Naive thymus-derived CD8-positive, alpha-beta T cell (primary cell): ENCODE data around the gene PTK7. TPM values are rescaled to one million over a fixed set of nuclear protein-coding genes. Genes with fewer than 3 reads are reported as not detected.

ENCODE experiments used
- ATAC-seq, 2 donors: fragments of 150-1000 bp; cut with Tn5 transposase in 1 of 2; sonication (Bioruptor Pico), chemical (Tn5 transposase) in 1 of 2; 1 replicate in 1 of 2; 2 replicates in 1 of 2; pipeline ENCODE4 v1.10.0; 2021; ENCODE audit warnings: mild to moderate bottlenecking in 2 of 2, moderate library complexity in 2 of 2
- POLR2A ChIA-PET: fragments of 350-600 bp; sonication (Branson Sonifier 250); formaldehyde crosslinking; loops from one replicate; lab custom pipeline; 2021; ENCODE audit warnings: antibody characterized with exemption; lab: Charles Lee
- DNase-seq, 10 donors: peaks; one replicate each; pipeline versions ENCODE4 v3.0.0 to v3.0.0-alpha.2; 2020 to 2022
- H3K27ac Mint-ChIP-seq, 10 donors: one replicate each; pipeline ENCODE4 v1.8.0; 2020 to 2022; ENCODE audit warnings: mild to moderate bottlenecking in 10 of 10, mixed read lengths in 10 of 10, moderate library complexity in 4 of 10, inconsistent platforms in 1 of 10
- H3K27me3 Mint-ChIP-seq, 5 donors: one replicate each; pipeline ENCODE4 v1.8.0; 2021 to 2022; ENCODE audit warnings: mixed read lengths in 5 of 5
- H3K36me3 Mint-ChIP-seq, 3 donors: one replicate each; pipeline ENCODE4 v1.8.0; 2020 to 2022; ENCODE audit warnings: mixed read lengths in 3 of 3, mild to moderate bottlenecking in 2 of 3, inconsistent platforms in 1 of 3
- H3K4me1 Mint-ChIP-seq, 4 donors: one replicate each; pipeline ENCODE4 v1.8.0; 2021 to 2022; ENCODE audit warnings: mixed read lengths in 4 of 4
- H3K4me3 Mint-ChIP-seq, 10 donors: one replicate each; pipeline ENCODE4 v1.8.0; 2020 to 2022; ENCODE audit warnings: mild to moderate bottlenecking in 10 of 10, mixed read lengths in 10 of 10, moderate library complexity in 6 of 10, inconsistent platforms in 1 of 10
- H3K9me3 Mint-ChIP-seq, 9 donors: one replicate each; pipeline ENCODE4 v1.8.0; 2020 to 2022; ENCODE audit warnings: mixed read lengths in 9 of 9, mild to moderate bottlenecking in 3 of 9, inconsistent platforms in 1 of 9, moderate library complexity in 1 of 9
- polyA plus RNA-seq, 3 donors: library from polyadenylated mRNA; unstranded; fragments of 300-500 nt; fragmentation: Illumina TruSeq; gene quantifications; one replicate each; pipeline ENCODE4 v1.2.3, GENCODE V29; 2021
- total RNA-seq, 8 experiments: library from RNA in 2 of 8; stranded (reverse) in 2 of 8; gene quantifications; one replicate each; pipeline ENCODE4 v1.2.3 and lab custom pipeline; 2021 to 2026

Gene PTK7
- total and polyA plus RNA-seq, 5 experiments from 2014 or later, result 6.5 to 22.2 (median 14.8) TPM; not detected in 1

DNA sequence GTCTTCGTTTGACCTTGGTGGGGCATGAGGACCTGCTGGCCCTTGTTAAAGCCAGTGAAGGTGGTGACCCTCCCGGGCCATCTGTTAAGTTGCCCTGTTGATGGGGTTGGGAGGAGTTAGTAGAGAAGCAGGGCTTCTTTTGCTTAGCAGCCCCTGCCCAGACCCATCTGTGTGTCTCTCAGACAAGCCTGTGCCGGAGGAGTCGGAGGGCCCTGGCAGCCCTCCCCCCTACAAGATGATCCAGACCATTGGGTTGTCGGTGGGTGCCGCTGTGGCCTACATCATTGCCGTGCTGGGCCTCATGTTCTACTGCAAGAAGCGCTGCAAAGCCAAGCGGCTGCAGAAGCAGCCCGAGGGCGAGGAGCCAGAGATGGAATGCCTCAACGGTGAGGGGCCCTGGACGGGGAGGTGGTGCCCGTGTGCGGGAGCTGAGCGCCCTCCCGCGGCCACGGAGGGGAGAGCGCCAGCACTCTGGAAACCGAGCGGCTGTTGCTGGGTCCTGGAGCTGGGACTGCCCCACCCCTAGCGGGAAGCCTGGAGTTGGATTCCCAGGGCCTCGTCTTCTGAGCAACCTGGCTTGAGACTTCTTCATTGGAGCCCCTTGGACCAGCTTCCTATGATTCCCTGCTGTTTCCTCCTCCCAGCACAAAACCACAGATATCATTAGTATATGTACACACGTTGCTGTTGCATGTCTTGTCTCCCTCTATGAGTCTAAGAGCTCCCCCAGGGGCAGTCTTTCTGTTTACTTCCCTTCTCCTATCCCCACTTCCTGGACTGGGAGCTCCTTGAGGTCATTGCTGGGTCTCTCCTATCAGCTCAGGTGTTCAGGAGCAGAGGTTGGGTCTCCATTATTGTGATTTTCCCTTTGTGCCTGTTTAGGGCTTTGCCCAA lies 67.4 kb downstream of the PTK7 start:
- H3K27me3 Mint-ChIP-seq, result no peaks in the 10 kb centered on the region
- peak; percentile 73 to 80 for ATAC-seq
- POLR2A ChIA-PET, result interaction anchor here (0.6 to 3.7 kb wide), 18 partner anchors 20 to 579 kb away, joined by 3 to 34 read pairs (median 4); partner anchors contain the start of genes CNPY3, CUL7, CUL9 and KLC4
- peak; percentile 72 to 89 (median 82) for DNase-seq
- peaks cover 0 to 9% (median 5%) of the 10 kb centered on the region in 3 donors for H3K36me3 Mint-ChIP-seq
- H3K4me3 Mint-ChIP-seq, result peak overlapping the region; percentile 14 to 94 (median 89)
- peak overlapping the region; percentile 52 to 100 (median 99) for H3K27ac Mint-ChIP-seq
- no peaks in the 10 kb centered on the region for H3K9me3 Mint-ChIP-seq
- H3K4me1 Mint-ChIP-seq, result peaks cover 16 to 40% (median 31%) of the 10 kb centered on the region in 4 donors

DNA sequence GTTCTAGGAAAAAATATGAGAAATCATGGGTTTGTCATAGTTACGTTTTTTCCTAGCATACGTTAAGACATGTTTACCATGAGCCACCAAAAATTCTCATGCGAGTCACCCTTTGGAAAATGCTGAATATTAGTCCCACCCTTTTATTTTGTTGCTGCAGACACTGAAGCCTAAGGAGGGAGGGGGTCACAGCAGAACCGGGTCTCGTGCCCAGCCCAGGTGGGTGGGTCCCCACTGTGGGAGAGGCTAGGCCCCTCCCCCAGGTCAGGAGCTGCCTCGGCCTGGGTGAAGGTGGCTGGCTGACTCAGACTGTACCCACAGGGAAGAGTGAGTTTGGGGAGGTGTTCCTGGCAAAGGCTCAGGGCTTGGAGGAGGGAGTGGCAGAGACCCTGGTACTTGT lies 68.8 kb downstream of the PTK7 start:
- DNase-seq (no peak), ATAC-seq (no peak)
- POLR2A ChIA-PET, result interaction anchor here (3.7 kb wide), 1 partner anchor 215 kb away, joined by 34 read pairs; the partner anchor contains the start of gene CNPY3
- Mint-ChIP-seq H3K4me1 (peaks cover 16 to 40% (median 31%) of the 10 kb centered on the region in 4 donors), H3K36me3 (peaks cover 0 to 9% (median 5%) of the 10 kb centered on the region in 3 donors), H3K27ac (peak overlapping the region in 2 of 10 donors; percentile 9 to 98), H3K27me3 (no peaks in the 10 kb centered on the region), H3K9me3 (no peaks in the 10 kb centered on the region), H3K4me3 (no peak overlapping the region)

DNA sequence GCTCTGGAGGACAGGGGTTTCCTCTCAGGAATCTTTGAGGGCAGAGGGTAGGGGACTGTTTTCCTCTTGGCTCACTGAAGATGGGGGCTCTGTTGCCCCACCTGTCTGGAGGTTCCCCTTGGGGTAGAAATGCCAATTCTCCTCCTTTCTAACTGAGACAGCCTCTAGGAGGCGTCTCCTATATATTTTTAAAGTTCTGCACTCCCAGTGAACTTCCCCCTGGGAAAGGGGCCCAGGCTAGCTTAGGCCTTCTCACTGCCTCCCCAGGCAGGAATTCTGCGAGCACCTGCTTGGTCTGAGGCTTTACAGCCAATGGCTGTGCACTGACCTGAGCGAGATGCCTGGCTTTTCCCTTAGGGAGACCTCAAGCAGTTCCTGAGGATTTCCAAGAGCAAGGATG lies 70.1 kb downstream of the PTK7 start:
- Mint-ChIP-seq H3K36me3 (peaks cover 0 to 16% (median 7%) of the 10 kb centered on the region in 3 donors), H3K4me1 (peaks cover 13 to 35% (median 28%) of the 10 kb centered on the region in 4 donors), H3K27me3 (no peaks in the 10 kb centered on the region), H3K27ac (peak overlapping the region in 2 of 10 donors; percentile 52 to 63), H3K4me3 (no peak overlapping the region), H3K9me3 (no peaks in the 10 kb centered on the region)
- DNase-seq (no peak), ATAC-seq (no peak)
- POLR2A ChIA-PET, result interaction anchor here (1.4 kb wide), 1 partner anchor 245 kb away, joined by 3 read pairs; no protein-coding TSS in a partner anchor

DNA sequence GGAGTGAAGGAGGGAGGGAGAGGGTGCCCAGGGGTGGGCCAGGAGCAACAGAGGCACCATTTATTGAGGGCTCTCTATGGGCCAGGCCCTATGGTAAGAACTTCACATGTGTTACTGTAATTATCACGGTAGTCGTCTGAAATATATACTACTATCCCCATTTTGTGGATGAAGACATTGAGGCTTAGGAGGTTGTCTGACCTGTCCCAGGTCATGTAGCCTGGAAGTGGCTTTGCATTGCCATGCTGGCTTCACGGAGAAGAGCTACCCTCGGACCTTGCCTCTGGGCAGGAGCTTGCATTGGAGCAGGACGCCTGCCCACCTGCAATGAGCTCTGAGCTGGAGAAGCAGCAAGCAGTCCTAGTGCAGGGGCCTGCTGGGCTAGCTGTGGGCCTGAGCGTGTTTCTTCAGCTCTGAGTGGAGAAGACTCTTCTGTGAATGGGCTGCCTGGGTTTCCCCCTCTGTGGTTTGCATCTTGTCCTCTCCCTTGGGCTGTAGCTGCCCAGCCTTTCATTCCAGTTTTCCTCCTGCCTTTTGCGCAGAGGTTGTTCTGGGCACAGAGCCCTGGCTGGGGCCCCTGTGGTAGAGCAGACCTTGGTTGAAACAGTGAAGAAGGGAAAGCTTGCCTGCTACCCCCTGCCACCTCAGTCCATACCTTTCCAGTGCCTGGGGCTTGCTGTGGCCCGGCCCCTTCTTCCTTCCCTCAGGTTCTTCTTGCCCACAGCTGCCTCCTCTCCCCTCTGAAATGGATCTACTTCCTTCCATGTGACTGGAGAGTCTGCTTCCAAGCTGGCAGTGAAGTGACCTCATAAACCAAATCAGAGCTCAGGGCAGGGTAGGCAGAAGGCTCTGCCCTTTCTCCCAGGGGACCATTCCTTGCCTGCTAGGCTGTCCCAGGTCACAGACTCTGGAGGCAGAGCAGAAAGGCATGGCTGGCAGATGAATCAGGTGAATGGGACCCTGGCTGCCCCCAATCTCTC lies 70.9 kb downstream of the PTK7 start:
- POLR2A ChIA-PET, result interaction anchor here (1.4 kb wide), 1 partner anchor 246 kb away, joined by 3 read pairs; no protein-coding TSS in a partner anchor
- DNase-seq, result no peak
- no peak for ATAC-seq
- Mint-ChIP-seq H3K27me3 (no peaks in the 10 kb centered on the region), H3K4me3 (no peak overlapping the region), H3K4me1 (peaks cover 12 to 28% (median 22%) of the 10 kb centered on the region in 4 donors), H3K27ac (peak overlapping the region in 2 of 10 donors; percentile 15 to 17), H3K36me3 (peaks cover 0 to 16% (median 7%) of the 10 kb centered on the region in 3 donors), H3K9me3 (no peaks in the 10 kb centered on the region)

DNA sequence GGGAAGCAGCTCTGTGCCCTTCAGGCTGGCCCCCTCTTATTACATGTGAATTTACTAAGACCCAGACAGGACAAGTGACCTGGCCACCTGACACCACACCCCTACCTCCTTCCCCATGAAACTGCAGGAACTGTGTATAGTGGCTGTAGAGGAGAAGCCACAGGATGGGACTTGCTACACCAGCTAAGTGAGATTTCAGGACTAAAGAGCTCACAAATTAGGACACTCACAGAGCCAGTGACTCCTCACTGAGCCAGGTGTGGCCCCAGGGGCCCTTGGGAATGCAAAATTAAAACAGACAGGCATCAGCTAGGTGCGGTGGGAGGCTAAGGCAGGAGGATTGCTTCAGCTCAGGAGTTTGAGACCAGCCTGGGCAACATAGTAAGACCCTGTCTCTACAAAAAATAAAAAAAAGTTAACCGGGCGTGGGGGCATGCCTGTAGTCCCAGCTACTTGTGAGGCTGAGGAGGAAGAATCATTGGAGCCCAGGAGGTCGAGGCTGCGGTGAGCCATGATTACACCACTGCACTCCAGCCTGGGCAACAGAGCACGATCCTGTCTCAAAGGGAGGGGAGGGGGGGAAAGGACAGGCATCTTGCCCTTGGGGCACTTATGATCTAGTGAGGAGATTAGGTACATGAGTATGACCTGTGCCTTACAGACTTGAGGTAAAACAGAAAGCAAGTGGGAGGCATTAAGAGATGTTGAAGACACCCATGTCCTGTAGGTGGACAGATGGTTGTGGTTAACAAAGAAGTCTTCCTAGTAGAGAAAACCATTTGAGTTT lies 71.8 kb downstream of the PTK7 start:
- Mint-ChIP-seq H3K27ac (peak overlapping the region in 2 of 10 donors; percentile 29 to 35), H3K4me1 (peaks cover 9 to 19% (median 14%) of the 10 kb centered on the region in 4 donors), H3K36me3 (peaks cover 0 to 18% (median 7%) of the 10 kb centered on the region in 3 donors), H3K27me3 (no peaks in the 10 kb centered on the region), H3K4me3 (no peak overlapping the region), H3K9me3 (no peaks in the 10 kb centered on the region)
- DNase-seq (no peak), ATAC-seq (no peak)
- POLR2A ChIA-PET, result no interaction called here

DNA sequence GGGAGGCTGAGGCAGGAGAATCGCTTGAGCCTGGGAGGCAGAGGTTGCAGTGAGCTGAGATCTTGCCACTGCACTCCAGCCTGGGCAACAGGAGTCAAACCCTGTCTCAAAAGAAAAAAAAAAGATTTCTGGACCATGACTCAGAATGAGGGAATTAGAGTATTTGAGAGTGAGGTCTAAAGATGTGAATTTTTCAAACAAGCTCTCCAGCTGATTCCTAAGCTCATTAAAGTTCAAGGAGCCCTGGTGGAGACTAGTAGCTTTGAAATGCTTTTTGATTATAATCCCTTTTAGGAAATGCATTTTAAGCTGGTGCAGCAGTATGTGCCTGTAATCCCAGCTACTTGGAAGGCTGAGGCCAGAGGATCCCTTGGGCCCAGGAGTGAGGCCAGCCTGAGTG lies 73.2 kb downstream of the PTK7 start:
- ATAC-seq (no peak), DNase-seq (no peak)
- Mint-ChIP-seq H3K4me1 (peaks cover 0 to 6% (median 2%) of the 10 kb centered on the region in 4 donors), H3K36me3 (peaks cover 0 to 18% (median 7%) of the 10 kb centered on the region in 3 donors), H3K27ac (peak overlapping the region in 3 of 10 donors; percentile 4 to 66 (median 17)), H3K9me3 (no peaks in the 10 kb centered on the region), H3K4me3 (no peak overlapping the region), H3K27me3 (no peaks in the 10 kb centered on the region)
- POLR2A ChIA-PET, result no interaction called here

DNA sequence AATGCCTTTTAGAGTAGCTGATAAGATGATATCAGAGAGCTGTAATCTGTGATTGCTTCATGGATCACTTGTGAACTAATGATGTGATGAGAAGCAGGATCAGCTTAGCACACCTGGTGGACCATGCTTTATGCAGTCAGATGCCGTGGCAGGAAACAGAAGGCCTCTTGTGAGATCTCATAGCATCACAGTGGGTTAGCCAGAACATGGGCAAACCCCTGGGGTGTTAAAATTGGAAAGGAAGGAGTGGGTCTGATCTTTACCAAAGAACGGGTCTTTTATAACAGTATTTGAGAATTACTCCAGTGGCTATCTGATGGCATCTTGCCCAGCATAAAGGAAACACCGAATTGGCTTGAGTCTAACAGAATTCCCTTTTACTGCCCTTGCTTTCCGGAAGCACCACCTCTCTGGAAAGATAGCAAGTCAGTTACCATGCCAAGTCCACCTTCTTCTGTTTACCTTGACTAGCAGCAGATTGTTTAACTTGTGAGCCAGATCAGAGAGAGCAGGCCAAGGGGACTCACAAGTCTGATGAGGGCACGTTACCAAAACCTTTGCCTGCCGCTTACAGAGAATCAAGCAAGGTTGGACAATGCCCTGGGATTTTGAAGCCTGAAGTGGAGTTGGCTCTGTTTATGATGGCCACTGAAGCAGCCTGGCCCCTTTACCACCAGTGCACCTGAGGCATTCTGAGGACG lies 74.1 kb downstream of the PTK7 start:
- Mint-ChIP-seq H3K27me3 (no peaks in the 10 kb centered on the region), H3K4me3 (no peak overlapping the region), H3K36me3 (peaks cover 0 to 18% (median 7%) of the 10 kb centered on the region in 3 donors), H3K4me1 (peaks cover 0 to 6% (median 1%) of the 10 kb centered on the region in 4 donors), H3K27ac (peak overlapping the region in 2 of 10 donors; percentile 8 to 27), H3K9me3 (no peaks in the 10 kb centered on the region)
- POLR2A ChIA-PET, result interaction anchor here (0.7 kb wide), 1 partner anchor 19 kb away, joined by 3 read pairs; no protein-coding TSS in a partner anchor
- ATAC-seq (no peak), DNase-seq (no peak)

DNA sequence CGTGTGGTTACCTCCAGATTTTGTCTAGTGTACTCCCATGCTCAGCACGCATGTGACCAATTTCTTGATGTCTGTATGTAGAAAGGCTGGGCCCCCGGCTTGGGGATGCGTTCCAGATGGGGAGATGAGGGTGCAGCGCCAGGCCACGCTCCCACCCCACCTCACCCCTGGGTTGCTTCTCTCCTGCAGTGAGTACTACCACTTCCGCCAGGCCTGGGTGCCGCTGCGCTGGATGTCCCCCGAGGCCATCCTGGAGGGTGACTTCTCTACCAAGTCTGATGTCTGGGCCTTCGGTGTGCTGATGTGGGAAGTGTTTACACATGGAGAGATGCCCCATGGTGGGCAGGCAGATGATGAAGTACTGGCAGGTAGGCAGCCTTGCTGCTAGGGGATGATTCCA lies 83.5 kb downstream of the PTK7 start:
- no peaks in the 10 kb centered on the region for H3K9me3 Mint-ChIP-seq
- H3K27me3 Mint-ChIP-seq, result no peaks in the 10 kb centered on the region
- no peak for DNase-seq
- POLR2A ChIA-PET, result no interaction called here
- H3K4me1 Mint-ChIP-seq, result no peaks in the 10 kb centered on the region
- peaks cover 0 to 22% (median 0%) of the 10 kb centered on the region in 3 donors for H3K36me3 Mint-ChIP-seq
- no peak for ATAC-seq
- no peak overlapping the region for H3K4me3 Mint-ChIP-seq
- no peak overlapping the region for H3K27ac Mint-ChIP-seq

DNA sequence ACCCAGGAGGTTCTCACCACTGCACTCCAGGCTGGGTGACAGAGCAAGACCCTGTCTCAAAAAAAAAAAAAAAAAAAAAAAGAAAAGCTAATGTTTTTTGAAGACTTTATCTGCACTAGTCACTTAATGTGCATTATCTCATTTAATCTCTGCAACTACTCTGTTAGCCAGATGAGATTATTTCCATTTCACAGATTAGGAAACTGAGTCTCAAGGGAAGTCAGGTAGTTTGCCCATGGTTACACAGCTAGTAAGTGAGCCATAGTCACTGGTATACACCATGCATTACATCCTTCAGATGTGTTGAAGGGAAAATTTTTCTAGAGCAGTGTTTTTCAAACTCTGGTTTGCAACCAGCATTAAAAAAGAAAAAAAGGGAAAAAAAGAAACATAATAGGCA lies 87.8 kb downstream of the PTK7 start:
- H3K9me3 Mint-ChIP-seq, result no peaks in the 10 kb centered on the region
- H3K36me3 Mint-ChIP-seq, result peaks cover 0 to 18% (median 0%) of the 10 kb centered on the region in 3 donors
- H3K4me3 Mint-ChIP-seq, result no peak overlapping the region
- POLR2A ChIA-PET, result no interaction called here
- H3K27ac Mint-ChIP-seq, result no peak overlapping the region
- no peaks in the 10 kb centered on the region for H3K4me1 Mint-ChIP-seq
- ATAC-seq (no peak), DNase-seq (no peak)
- no peaks in the 10 kb centered on the region for H3K27me3 Mint-ChIP-seq

DNA sequence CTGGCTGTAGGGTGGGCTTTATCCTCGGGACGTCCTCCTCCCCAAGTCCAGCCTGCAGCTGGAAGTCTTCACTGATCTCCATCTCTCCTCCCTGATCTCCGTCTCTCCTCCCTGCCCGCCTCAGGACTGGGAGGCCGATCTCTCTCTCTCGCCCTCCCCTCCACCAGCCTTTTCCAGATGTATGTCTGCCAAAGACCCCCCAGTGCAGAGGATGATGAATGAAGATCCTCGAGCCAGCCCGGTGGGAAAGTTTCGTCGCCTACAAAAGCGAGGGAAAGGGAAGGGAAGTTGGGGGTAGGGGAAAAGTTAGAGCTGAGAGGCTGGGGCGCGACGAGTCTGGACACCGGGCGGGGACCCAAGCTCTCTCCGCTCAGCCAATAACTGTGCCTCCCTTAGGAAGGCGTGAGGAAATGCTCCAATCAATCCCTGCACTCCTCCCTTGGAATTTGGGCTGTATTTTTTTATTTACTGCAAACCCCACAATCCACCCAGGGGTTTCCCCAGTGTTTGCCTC lies 94.4 kb downstream of the PTK7 start:
- POLR2A ChIA-PET, result interaction anchor here (0.7 to 2.5 kb wide), 5 partner anchors 47 to 1384 kb away, joined by 3 to 10 read pairs (median 3); partner anchors contain the start of gene DNPH1
- Mint-ChIP-seq H3K36me3 (peaks cover 0 to 6% (median 2%) of the 10 kb centered on the region in 3 donors), H3K27me3 (peaks cover 0 to 2% (median 0%) of the 10 kb centered on the region in 5 donors), H3K4me1 (peaks cover 21 to 47% (median 41%) of the 10 kb centered on the region in 4 donors), H3K27ac (peak overlapping the region; percentile 91 to 97 (median 96)), H3K9me3 (no peaks in the 10 kb centered on the region), H3K4me3 (peak overlapping the region; percentile 89 to 99 (median 94))
- DNase-seq (peak in 2 of 10 donors; percentile 10), ATAC-seq (no peak)
